HCT116 (cell line): Measurements from ENCODE around the gene PRMT7. TPM values are rescaled to one million over a fixed set of nuclear protein-coding genes. Genes with fewer than 3 reads are reported as not detected.

ENCODE experiments used
- ATAC-seq: fragments of 200-7000 bp; cut with Tn5 transposase; 2 replicates; pipeline ENCODE4 v1.9.1; 2020; ENCODE audit warnings: mild to moderate bottlenecking, moderate library complexity
- BruUV-seq: library from RNA; stranded (reverse); fragments of 400-500 nt; replicated peaks from 2 replicates; lab custom pipeline; 2021; lab: Mats Ljungman, UMichigan
- CTCF ChIA-PET: fragments of 300-600 bp; sonication (Branson Sonifier 250); formaldehyde crosslinking; loops from one replicate; lab custom pipeline; 2021; ENCODE audit warnings: antibody characterized with exemption; lab: Charles Lee
- POLR2A ChIA-PET: fragments of 300-600, 350-600 bp; sonication (Branson Sonifier 250); formaldehyde crosslinking; loops from one replicate; lab custom pipeline; 2021; ENCODE audit warnings: antibody characterized with exemption; lab: Charles Lee
- RAD21 ChIA-PET, 2 experiments: fragments of 300-600 bp; sonication (Branson Sonifier 250); formaldehyde crosslinking; loops; one replicate each; lab custom pipeline; 2023; ENCODE audit warnings: low total read pairs in 2 of 2; ENCODE audit not compliant: uncharacterized antibody in 2 of 2, unreplicated experiment in 2 of 2, low non-redundant PET in 1 of 2; lab: Charles Lee
- DNase-seq: peaks from one replicate; pipeline ENCODE4 v3.0.0-alpha.2; 2010; ENCODE audit warnings: low read depth, low spot score
- H2AFZ ChIP-seq: fragments of 200-600 bp; shearing (Covaris generic), sonication (generic); 2 replicates; pipeline ENCODE4 v1.6.1; 2017; ENCODE audit warnings: low read depth, mixed run types, mixed read lengths, antibody characterized with exemption, low read length; ENCODE audit not compliant: poor library complexity, severe bottlenecking
- H3K27ac ChIP-seq: 2 replicates; pipeline ENCODE4 v1.5.1; 2012; ENCODE audit warnings: low read depth, low read length
- H3K27me3 ChIP-seq: fragments of 200-600 bp; sonication (generic); 2 replicates; pipeline ENCODE4 v1.6.1; 2016; ENCODE audit warnings: mixed run types, low read length, mixed read lengths; ENCODE audit not compliant: insufficient read depth
- H3K36me3 ChIP-seq, 2 experiments: fragments of 200-500 bp in 1 of 2; fragments of 200-600 bp in 1 of 2; sonication (Bioruptor generic) in 1 of 2; sonication (generic) in 1 of 2; 2 replicates each; pipeline versions ENCODE4 v1.5.1 to v1.6.1; 2014 to 2016; ENCODE audit warnings: low read length in 2 of 2, inconsistent platforms in 1 of 2, mixed read lengths in 1 of 2, mixed run types in 1 of 2; ENCODE audit not compliant: insufficient read depth in 2 of 2, control insufficient read depth in 1 of 2
- H3K4me1 ChIP-seq, 2 experiments: fragments of 200-600 bp in 1 of 2; sonication (generic) in 1 of 2; 2 replicates each; pipeline versions ENCODE4 v1.5.1 to v1.6.1; 2012 to 2017; ENCODE audit warnings: low read length in 2 of 2, inconsistent platforms in 1 of 2, mild to moderate bottlenecking in 1 of 2, mixed read lengths in 1 of 2, mixed run types in 1 of 2, moderate library complexity in 1 of 2; ENCODE audit not compliant: insufficient read depth in 2 of 2, control insufficient read depth in 1 of 2
- H3K4me2 ChIP-seq: fragments of 200-600 bp; sonication (generic); 2 replicates; pipeline ENCODE4 v1.6.1; 2017; ENCODE audit warnings: mixed run types, low read length, mixed read lengths
- H3K4me3 ChIP-seq, 2 experiments: fragments of 200-600 bp in 1 of 2; sonication (generic) in 1 of 2; replicated peaks in 1 of 2; 2 replicates each; pipeline ENCODE4 v1.5.1; 2011 to 2016; ENCODE audit warnings: low read length in 2 of 2, control low read depth in 1 of 2, low read depth in 1 of 2, mild to moderate bottlenecking in 1 of 2, mixed read lengths in 1 of 2, mixed run types in 1 of 2
- H3K79me2 ChIP-seq: fragments of 200-600 bp; sonication (generic); 2 replicates; pipeline ENCODE4 v1.6.1; 2017; ENCODE audit warnings: mild to moderate bottlenecking, mixed run types, low read length, moderate library complexity, mixed read lengths; ENCODE audit not compliant: insufficient read depth
- H3K9ac ChIP-seq: fragments of 200-600 bp; sonication (generic); 2 replicates; pipeline ENCODE4 v1.6.1; 2016; ENCODE audit warnings: low read length, mixed read lengths
- H3K9me2 ChIP-seq: fragments of 200-600 bp; sonication (generic), shearing (Covaris generic); 2 replicates; pipeline ENCODE4 v1.6.1; 2017; ENCODE audit warnings: mixed run types, mild to moderate bottlenecking, moderate library complexity; ENCODE audit not compliant: insufficient read depth
- H3K9me3 ChIP-seq, 2 experiments: fragments of 200-500 bp in 1 of 2; fragments of 200-600 bp in 1 of 2; sonication (Bioruptor generic) in 1 of 2; sonication (generic) in 1 of 2; 2 replicates each; pipeline ENCODE4 v1.6.1; 2014 to 2017; ENCODE audit warnings: low read length in 2 of 2, mixed read lengths in 2 of 2, inconsistent platforms in 1 of 2, low read depth in 1 of 2, mild to moderate bottlenecking in 1 of 2, mixed run types in 1 of 2, moderate library complexity in 1 of 2; ENCODE audit not compliant: control insufficient read depth in 1 of 2, insufficient read depth in 1 of 2
- H4K20me1 ChIP-seq: fragments of 200-600 bp; sonication (generic), shearing (Covaris generic); 2 replicates; pipeline ENCODE4 v1.6.1; 2017; ENCODE audit warnings: mixed run types, mild to moderate bottlenecking, moderate library complexity; ENCODE audit not compliant: insufficient read depth
- CBX3 ChIP-seq: IDR thresholded peaks from 2 replicates; pipeline ENCODE4 v1.6.1; 2012; ENCODE audit warnings: low read depth
- CEBPB ChIP-seq: IDR thresholded peaks from 2 replicates; pipeline ENCODE4 v1.6.1; 2012; ENCODE audit warnings: low read depth
- CTCF ChIP-seq, 3 experiments: fragments of 200-600 bp in 1 of 3; sonication (generic) in 1 of 3; IDR thresholded peaks in 2 of 3; conservative IDR thresholded peaks in 1 of 3; 2 replicates each; pipeline ENCODE4 v1.5.1; 2012 to 2017; ENCODE audit warnings: low read depth in 2 of 3, low read length in 2 of 3, antibody characterized with exemption in 1 of 3, borderline replicate concordance in 1 of 3, control low read depth in 1 of 3, mild to moderate bottlenecking in 1 of 3, mixed read lengths in 1 of 3, mixed run types in 1 of 3, moderate library complexity in 1 of 3; ENCODE audit not compliant: insufficient read depth in 1 of 3
- EGR1 ChIP-seq: IDR thresholded peaks from 2 replicates; pipeline ENCODE4 v1.6.1; 2012; ENCODE audit warnings: low read depth
- ELF1 ChIP-seq: IDR thresholded peaks from 2 replicates; pipeline ENCODE4 v1.6.1; 2012; ENCODE audit warnings: low read depth, borderline replicate concordance
- EZH2 ChIP-seq: fragments of 200-600 bp; sonication (generic); IDR thresholded peaks from 2 replicates; pipeline ENCODE4 v1.6.1; 2017; ENCODE audit warnings: antibody characterized with exemption, mixed run types
- EZH2phosphoT487 ChIP-seq: fragments of 200-600 bp; IDR thresholded peaks from 2 replicates; pipeline ENCODE4 v1.6.1; 2018; ENCODE audit warnings: antibody characterized with exemption, borderline replicate concordance
- FOSL1 ChIP-seq: IDR thresholded peaks from 2 replicates; pipeline ENCODE4 v1.6.1; 2012; ENCODE audit warnings: low read depth
- POLR2A ChIP-seq: IDR thresholded peaks from 2 replicates; pipeline ENCODE4 v1.7.0; 2011; ENCODE audit warnings: borderline replicate concordance; ENCODE audit not compliant: insufficient read depth, insufficient read length; ENCODE audit errors: extremely low read depth
- RAD21 ChIP-seq: IDR thresholded peaks from 2 replicates; pipeline ENCODE4 v1.6.1; 2012; ENCODE audit warnings: low read depth, mild to moderate bottlenecking
- REST ChIP-seq: IDR thresholded peaks from 2 replicates; pipeline ENCODE4 v1.6.1; 2012; ENCODE audit warnings: low read depth
- SIN3A ChIP-seq: IDR thresholded peaks from 2 replicates; pipeline ENCODE4 v1.6.1; 2012; ENCODE audit warnings: low read depth
- SRF ChIP-seq: IDR thresholded peaks from 2 replicates; pipeline ENCODE4 v1.6.1; 2012; ENCODE audit warnings: low read depth
- TCF7L2 ChIP-seq: IDR thresholded peaks from 2 replicates; pipeline ENCODE4 v1.7.0; 2011; ENCODE audit warnings: borderline replicate concordance, inconsistent platforms; ENCODE audit not compliant: insufficient read depth, insufficient read length; ENCODE audit errors: extremely low read depth
- YY1 ChIP-seq: IDR thresholded peaks from 2 replicates; pipeline ENCODE4 v1.6.1; 2011; ENCODE audit warnings: low read length, low read depth, moderate library complexity, mild to moderate bottlenecking; ENCODE audit not compliant: insufficient replicate concordance; ENCODE audit errors: extremely low read depth
- ZBTB33 ChIP-seq: IDR thresholded peaks from 2 replicates; pipeline ENCODE4 v1.6.1; 2011; ENCODE audit warnings: mild to moderate bottlenecking, low read length, moderate library complexity; ENCODE audit not compliant: insufficient replicate concordance; ENCODE audit errors: extremely low read depth
- ZFX ChIP-seq: fragments of 450-650 bp; IDR thresholded peaks from 2 replicates; pipeline ENCODE4 v1.6.1; 2017
- ZNF274 ChIP-seq: fragments of 200-500 bp; sonication (Bioruptor generic); IDR thresholded peaks from 2 replicates; pipeline ENCODE4 v1.6.1; 2014; ENCODE audit warnings: mild to moderate bottlenecking, low read depth, low read length, inconsistent platforms
- intact Hi-C: fragments of 100-400 bp; cut with micrococcal nuclease; formaldehyde crosslinking; loops from 2 replicates; pipeline ENCODE4 v1.10.0; 2022
- total RNA-seq: library from RNA; stranded (reverse); gene quantifications from one replicate; pipeline ENCODE4 v1.2.1, GENCODE V29; 2021; ENCODE audit not compliant: unreplicated experiment
- TF ChIP-seq, protein P1 (sequence below): IDR thresholded peaks from 2 replicates; pipeline ENCODE4 v1.6.1; 2012
- TF ChIP-seq, protein P2 (sequence below): IDR thresholded peaks from 2 replicates; pipeline ENCODE4 v1.6.1; 2012

PRMT7 gene
- total RNA-seq, 1 experiment from 2014 or later, result 34.4 TPM

- H3K4me2 ChIP-seq, result no peak overlapping the region
- H3K4me3 ChIP-seq, result no peak overlapping the region
- POLR2A ChIA-PET, result no interaction called here
- TF ChIP-seq, protein P1, sequence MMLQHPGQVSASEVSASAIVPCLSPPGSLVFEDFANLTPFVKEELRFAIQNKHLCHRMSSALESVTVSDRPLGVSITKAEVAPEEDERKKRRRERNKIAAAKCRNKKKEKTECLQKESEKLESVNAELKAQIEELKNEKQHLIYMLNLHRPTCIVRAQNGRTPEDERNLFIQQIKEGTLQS, result no peak
- no peak for TF ChIP-seq CTCF (IDR thresholded peaks at IDR 0.05 in 2 of 3, conservative IDR thresholded peaks at IDR 0.05 in 1 of 3; ENCODE audit: borderline replicate concordance in 1 of 3, insufficient read depth in 1 of 3, low read depth in 2 of 3, low read length in 2 of 3)
- no peak for TF ChIP-seq EZH2phosphoT487
- no peak for TF ChIP-seq CEBPB
- no peak for TF ChIP-seq YY1
- TF ChIP-seq REST, result no peak
- no peak for TF ChIP-seq TCF7L2
- TF ChIP-seq POLR2A, result no peak
- TF ChIP-seq ZNF274, result no peak
- TF ChIP-seq, protein P2, sequence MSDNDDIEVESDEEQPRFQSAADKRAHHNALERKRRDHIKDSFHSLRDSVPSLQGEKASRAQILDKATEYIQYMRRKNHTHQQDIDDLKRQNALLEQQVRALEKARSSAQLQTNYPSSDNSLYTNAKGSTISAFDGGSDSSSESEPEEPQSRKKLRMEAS, result no peak
- no peak for TF ChIP-seq SRF
- no peak for TF ChIP-seq CBX3
- TF ChIP-seq ZFX, result no peak
- TF ChIP-seq EZH2, result no peak
- no peak for TF ChIP-seq ELF1
- TF ChIP-seq EGR1, result no peak
- no peak for TF ChIP-seq ZBTB33
- TF ChIP-seq SIN3A, result no peak
- no peak for TF ChIP-seq FOSL1
- no peak for TF ChIP-seq RAD21
- no peak for DNase-seq
- RAD21 ChIA-PET, result no interaction called here
- no peak overlapping the region for H3K27ac ChIP-seq
- no TSS peak for BruUV-seq
- CTCF ChIA-PET, result no interaction called here
- no peaks in the 10 kb centered on the region for H3K9me3 ChIP-seq
- no peaks in the 10 kb centered on the region for H3K27me3 ChIP-seq
- no peaks in the 10 kb centered on the region for H3K9me2 ChIP-seq
- no peak overlapping the region for H2AFZ ChIP-seq
- no peaks in the 10 kb centered on the region for H3K4me1 ChIP-seq
- H3K36me3 ChIP-seq, result no peaks in the 10 kb centered on the region
- ATAC-seq, result no peak
- H3K79me2 ChIP-seq, result no peaks in the 10 kb centered on the region
- no peak overlapping the region for H3K9ac ChIP-seq
- no peaks in the 10 kb centered on the region for H4K20me1 ChIP-seq
- intact Hi-C loops, result no loop called here
Observed at GRCh38 chr16:68371276-68371651, 60.4 kb downstream of the PRMT7 start.
